OCI-LY7 (cell line): ENCODE measurements around the gene OSBPL1A. TPM values are rescaled to one million over a fixed set of nuclear protein-coding genes. Genes with fewer than 3 reads are reported as not detected.

Experiments
- BruUV-seq: library from RNA; stranded (reverse); fragments of 400-500 nt; replicated peaks from 2 replicates; lab custom pipeline; 2021; lab: Mats Ljungman, UMichigan
- CTCF ChIA-PET: fragments of 300-600 bp; sonication (Branson Sonifier 250); formaldehyde crosslinking; loops from one replicate; lab custom pipeline; 2022; ENCODE audit warnings: antibody characterized with exemption; ENCODE audit not compliant: unreplicated experiment; lab: Charles Lee
- POLR2A ChIA-PET: fragments of 300-600 bp; sonication (Branson Sonifier 250); formaldehyde crosslinking; loops from one replicate; lab custom pipeline; 2022; ENCODE audit warnings: antibody characterized with exemption; lab: Charles Lee
- DNase-seq: peaks from one replicate; pipeline ENCODE4 v3.0.0-alpha.2; 2015; ENCODE audit warnings: low spot score
- H2AFZ ChIP-seq: fragments of 200-600 bp; sonication (generic), shearing (Covaris generic); 2 replicates; pipeline ENCODE4 v1.6.1; 2014; ENCODE audit warnings: mild to moderate bottlenecking, antibody characterized with exemption, low read length, moderate library complexity
- H3K27ac ChIP-seq: fragments of 200-600 bp; sonication (generic); 2 replicates; pipeline ENCODE4 v1.5.1; 2014; ENCODE audit warnings: mixed run types, low read depth, mild to moderate bottlenecking, moderate library complexity, low read length, inconsistent platforms; ENCODE audit not compliant: poor library complexity, severe bottlenecking
- H3K36me3 ChIP-seq: fragments of 200-600 bp; sonication (generic); 2 replicates; pipeline ENCODE4 v1.6.1; 2014; ENCODE audit warnings: mild to moderate bottlenecking, antibody characterized with exemption, low read length, moderate library complexity, mixed read lengths; ENCODE audit not compliant: insufficient read depth
- H3K4me1 ChIP-seq: fragments of 200-600 bp; sonication (generic); 2 replicates; pipeline ENCODE4 v1.5.1; 2014; ENCODE audit warnings: mild to moderate bottlenecking, low read length; ENCODE audit not compliant: insufficient read depth, poor library complexity, severe bottlenecking
- H3K4me2 ChIP-seq: fragments of 200-600 bp; sonication (generic); 2 replicates; pipeline ENCODE4 v1.6.1; 2014; ENCODE audit warnings: mild to moderate bottlenecking, low read length
- H3K4me3 ChIP-seq: fragments of 200-600 bp; sonication (generic); 2 replicates; pipeline ENCODE4 v1.5.1; 2014; ENCODE audit warnings: mild to moderate bottlenecking, low read depth, low read length; ENCODE audit not compliant: poor library complexity, severe bottlenecking
- H3K79me2 ChIP-seq: fragments of 200-600 bp; sonication (generic); 2 replicates; pipeline ENCODE4 v1.6.1; 2016; ENCODE audit warnings: low read depth, mild to moderate bottlenecking, low read length, moderate library complexity, mixed read lengths; ENCODE audit not compliant: insufficient read depth
- H3K9me2 ChIP-seq: fragments of 200-600 bp; sonication (generic); 2 replicates; pipeline ENCODE4 v1.6.1; 2016; ENCODE audit warnings: mild to moderate bottlenecking, low read length, mixed read lengths; ENCODE audit not compliant: insufficient read depth
- H3K9me3 ChIP-seq: fragments of 200-600 bp; sonication (generic); 2 replicates; pipeline ENCODE4 v1.6.1; 2014; ENCODE audit warnings: mild to moderate bottlenecking, mixed run types, low read length, mixed read lengths
- H4K20me1 ChIP-seq: fragments of 200-600 bp; sonication (generic); 2 replicates; pipeline ENCODE4 v1.6.1; 2014; ENCODE audit warnings: mild to moderate bottlenecking, antibody characterized with exemption, low read length, moderate library complexity, mixed read lengths; ENCODE audit not compliant: insufficient read depth
- CTCF ChIP-seq: fragments of 200-600 bp; sonication (generic); conservative IDR thresholded peaks from 2 replicates; pipeline ENCODE4 v1.5.1; 2014; ENCODE audit warnings: mild to moderate bottlenecking, antibody characterized with exemption, low read length, moderate library complexity, mixed read lengths
- EZH2phosphoT487 ChIP-seq: fragments of 200-600 bp; sonication (generic); IDR thresholded peaks from 2 replicates; pipeline ENCODE4 v1.6.1; 2018; ENCODE audit warnings: low read depth, borderline replicate concordance, mild to moderate bottlenecking, mixed run types, antibody characterized with exemption, low read length, moderate library complexity, mixed read lengths
- intact Hi-C: fragments of 100-400 bp; cut with micrococcal nuclease; formaldehyde crosslinking; loops from one replicate; pipeline ENCODE4 v1.10.0; 2022; ENCODE audit not compliant: unreplicated experiment
- total RNA-seq, 2 experiments: library from RNA; depleted of rRNA in 1 of 2; stranded (reverse); fragments of >200 nt in 1 of 2; shearing (Covaris generic) in 1 of 2; gene quantifications; 2 replicates each; pipeline ENCODE4 v1.2.3, GENCODE V29; 2014 to 2022

Gene OSBPL1A
- total RNA-seq, 2 experiments from 2014 or later = 0.06 to 0.59 TPM

GRCh38 chr18:24388957-24389356 lies 8.7 kb downstream of the OSBPL1A start:
- intact Hi-C loops = no loop called here
- no peak for DNase-seq
- H3K36me3 ChIP-seq = no peaks in the 10 kb centered on the region
- H3K27ac ChIP-seq = no peak overlapping the region
- no peaks in the 10 kb centered on the region for H4K20me1 ChIP-seq
- ChIA-PET CTCF (no interaction called here), POLR2A (interaction anchor here (0.7 kb wide), 1 partner anchor 45 kb away, joined by 6 read pairs; no protein-coding TSS in a partner anchor)
- H3K9me3 ChIP-seq = no peaks in the 10 kb centered on the region
- H3K79me2 ChIP-seq = no peaks in the 10 kb centered on the region
- no peaks in the 10 kb centered on the region for H3K9me2 ChIP-seq
- TF ChIP-seq EZH2phosphoT487 (no peak), CTCF (no peak)
- H3K4me3 ChIP-seq = no peak overlapping the region
- H2AFZ ChIP-seq = no peak overlapping the region
- H3K4me1 ChIP-seq = no peaks in the 10 kb centered on the region
- no peak overlapping the region for H3K4me2 ChIP-seq
- no TSS peak for BruUV-seq

- TF ChIP-seq CTCF = no peak
- TF ChIP-seq EZH2phosphoT487 = no peak
- H3K9me2 ChIP-seq = no peaks in the 10 kb centered on the region
- H4K20me1 ChIP-seq = no peaks in the 10 kb centered on the region
- no peak overlapping the region for H3K27ac ChIP-seq
- no peaks in the 10 kb centered on the region for H3K9me3 ChIP-seq
- no peak overlapping the region for H3K4me2 ChIP-seq
- H2AFZ ChIP-seq = no peak overlapping the region
- H3K4me3 ChIP-seq = no peak overlapping the region
- no peaks in the 10 kb centered on the region for H3K79me2 ChIP-seq
- no peaks in the 10 kb centered on the region for H3K36me3 ChIP-seq
- H3K4me1 ChIP-seq = no peaks in the 10 kb centered on the region
- intact Hi-C loops = no loop called here
- BruUV-seq = no TSS peak
- ChIA-PET CTCF (no interaction called here), POLR2A (no interaction called here)
- DNase-seq = no peak
Observed at GRCh38 chr18:24386681-24387080, 10.9 kb downstream of the OSBPL1A start.

- no peaks in the 10 kb centered on the region for H3K9me2 ChIP-seq
- no peak overlapping the region for H2AFZ ChIP-seq
- H3K4me2 ChIP-seq = no peak overlapping the region
- no peaks in the 10 kb centered on the region for H3K4me1 ChIP-seq
- no peaks in the 10 kb centered on the region for H3K79me2 ChIP-seq
- no peaks in the 10 kb centered on the region for H4K20me1 ChIP-seq
- BruUV-seq = no TSS peak
- intact Hi-C loops = no loop called here
- no peak for DNase-seq
- TF ChIP-seq CTCF (no peak), EZH2phosphoT487 (no peak)
- CTCF ChIA-PET = no interaction called here
- H3K9me3 ChIP-seq = no peaks in the 10 kb centered on the region
- H3K4me3 ChIP-seq = no peak overlapping the region
- no peak overlapping the region for H3K27ac ChIP-seq
- no peaks in the 10 kb centered on the region for H3K36me3 ChIP-seq
- POLR2A ChIA-PET = interaction anchor here (0.6 kb wide), 1 partner anchor 695 kb away, joined by 3 read pairs; no protein-coding TSS in a partner anchor
Observed at GRCh38 chr18:24381126-24381525, 16.5 kb downstream of the OSBPL1A start.
